ENCODE measurements around the gene C1orf174.
"Not testable (repeated sequence)": the region's sequence is repeated elsewhere in the genome, so short reads cannot be mapped to it uniquely, and the experiment has no call there.

The C1orf174 gene

DNA sequence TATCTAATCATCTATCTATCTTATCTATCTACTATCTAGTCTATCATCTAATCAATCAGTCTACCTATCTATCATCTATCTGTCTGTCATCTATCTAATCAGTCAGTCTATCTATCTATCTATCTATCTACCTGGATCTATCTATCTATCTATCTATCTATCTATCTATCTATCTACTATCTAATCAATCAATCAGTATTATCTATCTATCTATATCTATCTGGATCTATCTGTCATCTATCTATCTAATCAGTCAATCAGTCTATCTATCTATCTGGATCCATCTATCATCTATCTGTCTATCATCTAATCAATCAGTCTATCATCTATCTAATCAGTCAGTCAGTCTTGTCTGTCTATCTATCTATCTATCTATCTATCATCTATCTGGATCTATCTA is 26.9 kb upstream of the C1orf174 start:
- no peak for DNase-seq (ENCODE audit: extremely low read depth in 1 of 2, low read depth in 1 of 2)

DNA sequence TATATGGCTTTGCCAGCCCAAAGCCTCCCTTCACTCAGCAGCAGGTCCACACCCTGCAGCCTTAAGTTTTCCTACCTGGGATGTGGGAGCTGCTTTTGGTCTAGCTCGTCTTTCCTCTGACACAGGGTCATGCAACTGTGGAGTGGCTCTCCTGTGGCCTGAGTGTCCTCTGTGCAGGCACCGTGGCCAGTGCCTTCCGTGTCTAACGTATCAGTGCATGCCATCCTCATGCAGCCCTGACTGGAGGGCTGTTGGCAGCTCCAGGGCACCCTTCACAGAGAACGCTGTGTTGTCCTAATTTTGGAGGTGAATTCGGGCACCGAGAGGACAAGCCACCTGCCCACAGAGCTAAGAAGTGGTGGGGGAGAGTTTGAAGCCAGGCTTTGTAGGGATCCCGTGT is 25.7 kb upstream of the C1orf174 start:
- DNase-seq (ENCODE audit: extremely low read depth in 1 of 2, low read depth in 1 of 2) = no peak

DNA sequence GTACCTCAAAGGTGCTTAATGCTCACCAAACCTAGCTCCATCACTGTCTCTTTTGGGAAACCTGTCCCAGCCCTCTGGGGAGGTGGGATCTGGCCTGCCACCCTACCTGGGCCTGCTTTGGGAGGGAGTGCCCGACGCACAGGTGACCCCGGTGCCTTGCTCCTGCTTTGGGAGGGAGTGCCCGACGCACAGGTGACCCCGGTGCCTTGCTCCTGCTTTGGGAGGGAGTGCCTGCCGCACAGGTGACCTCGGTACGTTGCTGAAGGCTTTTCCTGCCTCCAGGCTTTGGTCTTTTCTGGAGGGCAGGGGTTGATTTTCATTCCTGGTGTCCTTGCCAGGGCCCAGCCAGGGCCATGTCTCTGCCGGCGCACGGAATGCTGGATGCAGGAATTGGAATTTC is 25.2 kb upstream of the C1orf174 start:
- no peak for DNase-seq (ENCODE audit: extremely low read depth in 1 of 2, low read depth in 1 of 2)

DNA sequence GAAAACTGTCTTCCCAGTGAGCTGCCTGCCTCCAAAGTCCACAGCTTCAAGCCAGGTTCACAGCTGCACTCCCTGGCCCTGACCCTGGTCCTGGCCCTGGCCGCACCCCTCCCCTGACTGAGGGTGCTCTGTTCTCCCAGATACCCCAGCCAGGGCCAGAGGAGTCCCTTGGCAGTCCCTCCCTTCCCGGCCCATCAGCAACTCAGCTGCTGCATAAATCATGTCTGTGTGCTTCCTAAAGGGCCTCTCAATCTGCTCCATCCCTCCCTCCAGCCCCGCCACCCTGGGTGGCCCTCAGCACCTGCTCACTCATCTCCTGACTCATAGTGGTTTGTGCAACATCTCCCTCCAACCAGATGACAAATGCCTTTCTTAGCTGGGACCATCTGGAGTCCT is 24.8 kb upstream of the C1orf174 start:
- no peak for DNase-seq (ENCODE audit: extremely low read depth in 1 of 2, low read depth in 1 of 2)

DNA sequence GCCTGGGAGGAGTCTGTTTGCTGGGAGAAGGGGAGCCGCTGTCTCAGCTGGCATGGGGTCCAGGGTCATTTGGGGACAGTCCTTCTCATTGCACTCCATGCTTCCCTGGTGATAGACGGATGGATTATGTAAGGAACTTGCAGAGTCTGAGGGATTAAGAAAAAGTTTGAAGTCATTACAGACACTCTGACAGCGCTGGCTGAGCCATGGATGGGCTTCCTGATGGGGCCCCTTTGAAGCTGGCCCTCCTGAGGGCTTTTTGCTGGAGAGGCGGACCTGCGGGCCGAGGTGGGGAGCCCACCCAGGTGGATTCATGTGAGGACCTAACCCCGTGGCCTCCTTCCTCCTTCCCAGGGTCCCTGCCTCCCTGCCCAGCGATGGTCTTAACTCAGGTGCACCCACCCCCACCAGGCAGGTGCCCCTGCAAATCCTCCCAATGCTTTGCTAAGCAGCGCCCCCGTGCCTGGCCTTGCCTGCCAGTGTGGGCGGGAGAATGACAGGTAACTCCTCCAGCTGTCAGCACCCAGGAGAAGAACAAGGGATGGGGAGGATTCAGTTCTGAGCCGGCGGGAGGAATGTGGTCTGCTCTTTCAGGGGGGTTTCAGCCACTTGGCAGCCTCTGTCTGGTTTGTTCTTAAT is 24.2 kb upstream of the C1orf174 start:
- no peak for DNase-seq (ENCODE audit: extremely low read depth in 1 of 2, low read depth in 1 of 2)

DNA sequence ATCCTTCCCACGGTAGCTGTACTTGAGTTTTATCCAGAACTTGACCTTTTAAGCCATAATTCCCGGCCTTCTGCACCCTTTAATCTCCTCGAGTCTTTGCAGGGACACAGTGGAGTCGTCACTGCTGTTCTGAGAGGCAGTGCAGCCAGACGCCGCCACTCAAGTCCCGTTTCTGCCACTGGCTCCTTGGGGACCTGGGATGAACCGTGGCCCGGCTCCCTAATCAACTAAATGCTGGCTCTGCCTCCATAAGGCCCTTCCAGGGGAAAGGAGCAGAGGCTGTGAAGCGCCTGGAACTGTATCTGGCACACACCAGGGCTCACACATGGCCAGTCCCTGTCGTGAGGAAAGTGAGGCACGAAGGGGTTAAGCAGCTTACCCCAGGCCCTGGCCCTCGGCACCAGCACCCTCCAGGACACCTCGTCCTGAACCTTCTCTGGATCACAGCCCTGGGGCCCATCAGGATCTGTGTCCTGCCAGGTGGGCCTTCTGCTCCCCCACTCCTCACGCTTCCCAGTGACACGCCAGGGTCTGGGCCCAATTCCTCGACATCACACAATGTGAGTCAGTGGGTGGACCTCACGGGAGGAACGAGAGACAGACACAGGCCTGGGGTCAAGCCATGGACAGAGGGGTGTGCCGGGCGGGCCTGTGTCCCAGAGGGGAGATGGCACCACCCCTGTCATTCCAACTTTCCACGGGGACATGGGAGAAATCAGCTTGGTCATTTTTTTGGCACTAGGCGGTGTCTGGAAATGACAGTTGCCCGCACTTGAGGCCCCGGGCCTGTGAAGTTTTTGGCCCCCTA is 23.5 kb upstream of the C1orf174 start:
- DNase-seq (ENCODE audit: extremely low read depth in 1 of 2, low read depth in 1 of 2) = no peak

DNA sequence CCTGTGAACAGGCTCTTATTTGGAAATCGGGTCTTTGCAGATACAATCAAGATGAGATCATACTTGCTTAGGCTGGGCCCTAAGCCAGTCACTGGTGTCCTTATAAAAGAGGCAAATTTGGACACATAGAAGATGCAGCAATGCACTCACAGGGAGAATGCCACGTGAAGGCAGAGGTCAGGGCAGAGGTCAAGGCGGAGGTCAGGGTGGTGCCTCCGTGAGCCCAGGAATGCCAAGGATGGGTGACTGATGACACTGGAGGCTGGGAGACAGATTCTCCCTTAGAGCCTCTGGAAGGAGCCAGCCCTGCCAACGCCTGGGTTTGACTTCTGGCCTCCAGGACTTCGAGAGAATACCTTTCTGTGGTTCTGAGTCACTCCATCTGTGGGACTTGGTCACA is 22.8 kb upstream of the C1orf174 start:
- DNase-seq (ENCODE audit: extremely low read depth in 1 of 2, low read depth in 1 of 2) = no peak

DNA sequence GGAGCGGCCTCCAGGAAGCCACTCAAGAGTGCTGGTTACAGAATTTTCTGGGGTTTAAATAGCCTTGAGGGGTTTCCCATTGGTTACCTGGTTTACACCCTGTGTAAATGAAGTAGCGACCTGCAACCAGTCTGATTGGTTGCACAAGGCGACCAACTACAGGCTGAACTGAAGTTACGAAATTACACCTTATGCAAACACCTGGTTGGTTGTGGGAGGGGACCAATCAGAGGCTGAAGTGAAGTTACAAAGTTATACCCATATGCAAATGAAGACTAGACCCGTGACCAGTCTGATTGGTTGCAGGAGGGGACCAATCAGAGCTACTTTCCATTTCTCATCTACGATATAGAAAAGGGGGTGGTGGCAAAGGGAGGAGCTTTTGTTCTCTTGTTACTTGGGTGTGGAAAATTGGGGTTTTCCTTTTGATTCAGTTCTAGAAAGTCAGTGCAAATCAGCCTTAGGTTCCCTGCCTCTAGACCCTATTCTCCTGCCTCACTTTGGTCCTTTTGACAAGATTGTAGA is 22.2 kb upstream of the C1orf174 start:
- no peak for DNase-seq (ENCODE audit: extremely low read depth in 1 of 2, low read depth in 1 of 2)

DNA sequence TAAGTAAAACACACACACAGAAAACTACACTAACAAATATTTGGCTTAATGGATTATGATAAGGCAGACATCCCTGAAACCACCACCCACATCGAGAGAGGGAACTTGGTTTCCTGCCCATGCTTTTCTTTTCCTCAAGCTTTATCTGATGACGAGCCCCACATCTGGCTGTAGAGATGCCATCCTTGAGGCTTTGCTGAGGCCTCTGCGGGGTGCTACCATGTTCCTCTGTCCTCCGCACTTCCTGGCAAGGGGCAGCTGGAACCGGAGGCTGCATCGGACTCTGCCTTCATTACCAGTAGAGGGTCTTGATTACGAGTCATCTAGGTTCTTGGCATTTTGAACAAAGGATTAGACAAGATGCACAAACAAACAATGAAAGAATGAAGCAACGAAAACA is 21.7 kb upstream of the C1orf174 start:
- DNase-seq (ENCODE audit: extremely low read depth in 1 of 2, low read depth in 1 of 2) = no peak

DNA sequence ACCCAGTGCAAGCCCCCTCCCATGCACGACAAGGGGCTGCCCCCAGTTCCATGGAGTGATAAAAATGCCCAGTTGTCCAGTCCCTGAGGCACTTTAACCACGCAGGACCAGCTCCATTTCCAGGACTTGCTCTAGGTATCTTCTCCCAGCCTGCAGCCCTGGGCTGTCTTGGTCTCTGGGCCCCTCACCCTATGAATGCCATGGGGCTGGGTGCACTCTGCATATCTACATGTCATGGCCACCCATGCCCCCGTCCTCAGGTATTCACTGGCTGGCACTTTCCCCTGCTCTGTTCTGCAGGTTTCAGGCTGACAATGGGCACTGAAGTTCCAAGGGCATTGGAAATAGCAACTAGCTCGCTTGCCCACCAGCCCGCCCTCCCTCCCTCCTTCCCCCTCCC is 19.6 kb upstream of the C1orf174 start:
- no peak for DNase-seq (ENCODE audit: extremely low read depth in 1 of 2, low read depth in 1 of 2)

DNA sequence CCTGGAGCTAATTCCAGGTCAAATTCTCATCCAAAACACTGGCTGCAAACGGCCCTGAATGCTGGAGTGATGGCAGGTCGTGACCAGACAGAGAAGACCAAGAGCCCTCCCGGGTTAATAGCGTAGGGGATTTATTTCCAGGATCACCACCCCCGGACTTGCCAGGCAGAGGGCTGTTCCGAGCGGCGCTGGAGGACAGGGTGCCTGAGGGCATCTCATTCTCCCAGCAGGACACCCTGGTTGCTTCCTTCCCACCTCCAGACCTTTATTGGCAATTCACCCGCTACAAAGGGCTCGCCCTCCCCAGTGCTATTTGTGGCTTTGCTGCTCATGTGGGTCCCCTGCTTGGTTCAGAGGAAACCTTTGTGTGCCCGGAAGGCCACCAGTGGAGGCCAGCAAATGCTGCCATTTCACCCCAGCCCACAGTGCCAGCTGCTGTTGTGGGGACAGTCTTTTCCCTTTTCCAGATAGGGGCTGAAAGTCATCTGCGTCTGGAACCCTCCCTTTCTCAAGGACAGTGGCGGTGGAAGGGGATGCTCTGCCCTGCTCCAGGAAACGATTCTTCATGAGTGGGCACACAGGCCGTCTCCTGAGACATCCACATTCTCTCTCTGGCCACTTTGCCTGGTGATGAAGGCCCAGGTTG is 19.0 kb upstream of the C1orf174 start:
- DNase-seq (ENCODE audit: extremely low read depth in 1 of 2, low read depth in 1 of 2) = no peak

DNA sequence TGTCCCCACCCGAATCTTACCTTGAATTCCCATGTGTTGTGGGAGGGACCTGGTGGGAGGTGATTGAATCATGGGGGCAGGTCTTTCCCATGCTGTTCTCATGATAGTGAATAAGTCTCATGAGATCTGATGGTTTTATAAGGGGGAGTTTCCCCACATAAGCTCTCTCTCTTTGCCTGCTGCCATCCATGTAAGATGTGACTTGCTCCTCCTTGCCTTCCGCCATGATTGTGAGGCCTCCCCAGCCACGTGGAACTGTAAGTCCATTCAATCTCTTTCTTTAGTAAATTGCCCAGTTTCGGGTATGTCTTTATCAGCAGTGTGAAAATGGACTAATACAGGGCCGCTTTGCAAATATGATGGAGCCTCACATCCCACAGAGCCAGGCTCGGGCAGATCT is 18.3 kb upstream of the C1orf174 start:
- DNase-seq (ENCODE audit: extremely low read depth in 1 of 2, low read depth in 1 of 2) = not testable (repeated sequence)

DNA sequence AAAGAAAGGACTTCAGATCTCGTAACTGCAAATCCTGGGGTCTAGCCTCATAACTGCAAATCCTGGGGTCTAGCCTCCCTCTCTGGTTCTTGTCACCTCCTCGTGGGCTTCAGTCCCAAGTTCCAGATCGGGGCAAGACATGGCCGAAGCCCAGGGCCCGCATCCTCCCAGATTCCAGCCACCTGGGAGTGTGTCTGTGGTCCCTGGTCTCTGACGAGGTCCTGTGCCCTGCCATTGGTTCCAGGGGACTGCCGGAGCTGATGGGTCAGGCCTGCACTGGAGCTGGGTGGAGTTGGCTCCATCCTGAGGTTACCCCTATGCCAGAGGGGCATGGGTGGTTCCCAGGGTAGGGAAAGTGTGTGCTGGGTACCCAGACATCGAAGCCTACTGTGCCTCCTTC is 17.7 kb upstream of the C1orf174 start:
- DNase-seq (ENCODE audit: extremely low read depth in 1 of 2, low read depth in 1 of 2) = no peak

DNA sequence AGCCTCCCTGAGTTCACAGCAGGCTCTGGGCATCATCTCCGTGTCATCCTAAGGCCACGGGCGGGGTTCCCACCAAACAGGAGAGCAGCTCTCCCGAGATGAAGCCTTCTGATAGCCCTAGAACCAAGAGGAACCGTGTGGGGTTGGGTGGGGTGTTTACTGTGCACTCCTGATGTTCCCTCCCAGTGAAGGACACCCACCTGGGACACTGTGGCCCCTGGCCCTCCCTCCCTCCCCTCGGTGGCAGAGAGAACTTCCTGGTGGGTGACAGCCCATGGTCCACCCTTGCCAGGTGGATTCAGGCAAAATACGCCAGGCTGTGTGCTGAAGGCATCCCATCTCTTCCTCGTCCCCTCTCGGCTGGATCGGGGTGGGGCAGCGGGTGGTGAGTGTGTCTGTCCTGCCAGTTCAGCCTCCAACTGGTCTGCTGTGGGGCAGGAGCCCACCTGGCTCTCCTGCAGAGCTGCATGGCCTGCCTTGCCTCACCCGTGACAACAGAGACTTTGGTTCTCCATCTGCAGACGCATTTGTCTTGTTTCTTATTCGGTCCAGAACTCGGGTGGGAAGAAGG is 15.6 kb upstream of the C1orf174 start:
- DNase-seq (ENCODE audit: extremely low read depth in 1 of 2, low read depth in 1 of 2) = no peak

DNA sequence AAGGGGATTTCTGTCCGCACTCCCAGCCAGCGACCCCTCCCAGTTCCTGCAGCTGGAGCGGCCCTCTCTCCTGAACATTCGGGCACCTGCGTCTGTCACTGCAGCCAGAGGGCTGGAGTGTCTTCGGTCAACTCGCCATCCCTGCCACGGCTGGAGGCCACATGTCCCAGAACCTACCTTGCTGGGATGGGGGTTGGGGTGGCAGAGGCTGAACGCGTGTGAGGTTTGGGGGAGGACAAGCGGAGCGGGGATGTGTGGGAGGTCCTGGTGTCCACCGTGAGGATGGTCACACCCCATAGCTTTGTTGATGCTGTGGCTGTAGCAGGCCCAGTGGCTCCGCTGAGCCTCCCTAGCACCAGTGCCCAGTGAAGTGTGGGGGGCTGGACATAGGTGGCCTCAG is 14.8 kb upstream of the C1orf174 start:
- no peak for DNase-seq (ENCODE audit: extremely low read depth in 1 of 2, low read depth in 1 of 2)

DNA sequence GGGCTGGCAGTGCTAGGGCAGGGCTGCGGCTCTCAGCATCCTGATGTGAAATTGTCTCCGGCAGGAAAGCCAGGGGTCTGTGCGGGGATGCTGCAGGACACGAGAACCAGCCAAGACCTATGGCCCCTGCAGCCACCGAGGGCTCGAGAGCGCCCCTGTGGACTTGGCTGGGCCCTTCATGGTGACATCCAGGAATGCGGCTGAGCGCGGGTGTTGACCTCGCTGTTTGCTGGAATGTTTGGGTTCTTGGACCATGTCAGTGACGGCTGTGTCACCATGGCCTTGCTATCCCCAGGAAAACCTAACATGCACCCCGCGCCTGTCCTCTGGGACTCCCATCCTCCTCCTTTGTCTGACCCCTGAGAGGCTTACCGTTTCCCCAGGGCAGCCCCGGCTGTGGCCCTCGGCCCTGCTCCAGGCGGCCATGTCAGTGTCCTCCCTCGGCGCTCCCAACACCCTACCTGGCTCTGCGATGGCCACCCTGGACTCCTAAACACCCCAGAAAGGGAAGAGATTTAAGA is 14.3 kb upstream of the C1orf174 start:
- DNase-seq (ENCODE audit: extremely low read depth in 1 of 2, low read depth in 1 of 2) = no peak

DNA sequence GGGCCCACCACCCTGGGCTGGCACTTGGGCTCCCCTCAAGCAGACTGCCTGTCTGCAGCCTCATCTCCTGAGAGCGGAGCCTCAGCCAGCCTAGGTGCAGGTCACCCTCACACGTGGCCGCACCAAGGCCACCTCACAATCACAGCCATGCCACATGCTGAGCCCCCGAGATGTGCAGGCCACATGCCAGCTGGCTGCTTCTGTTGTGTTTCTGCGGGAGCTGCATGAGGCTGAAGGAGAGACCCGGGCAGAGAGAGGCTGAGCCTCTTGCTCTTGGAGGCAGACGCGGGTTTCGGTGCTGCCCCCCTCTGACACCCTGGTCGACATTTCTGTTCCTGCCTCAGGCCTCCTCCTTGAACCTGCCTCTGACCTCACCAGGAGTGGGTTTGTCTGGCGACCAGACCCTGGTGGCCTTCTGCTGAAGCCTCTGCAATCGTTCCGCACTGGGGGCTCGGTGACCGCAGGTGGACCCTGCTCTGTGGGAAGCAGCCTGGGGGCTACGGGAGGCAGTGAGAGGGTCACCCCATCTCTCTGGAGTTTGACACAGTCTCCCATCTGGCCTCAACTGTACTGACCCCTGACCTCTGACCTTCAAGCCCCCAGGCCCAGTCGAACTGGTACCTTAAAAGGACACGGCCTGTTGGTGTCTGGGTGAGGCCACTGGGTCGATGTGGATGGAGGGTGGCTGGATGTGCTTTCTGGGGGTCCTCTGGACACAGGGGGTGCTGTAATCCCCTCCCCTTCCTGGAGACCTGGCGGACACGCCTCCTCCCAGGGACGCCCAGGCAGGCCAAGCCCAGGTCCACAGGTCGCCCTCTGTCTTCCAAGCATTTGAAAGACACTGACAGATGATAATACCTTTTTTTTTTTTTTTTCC is 13.0 kb upstream of the C1orf174 start:
- no peak for DNase-seq (ENCODE audit: extremely low read depth in 1 of 2, low read depth in 1 of 2)

DNA sequence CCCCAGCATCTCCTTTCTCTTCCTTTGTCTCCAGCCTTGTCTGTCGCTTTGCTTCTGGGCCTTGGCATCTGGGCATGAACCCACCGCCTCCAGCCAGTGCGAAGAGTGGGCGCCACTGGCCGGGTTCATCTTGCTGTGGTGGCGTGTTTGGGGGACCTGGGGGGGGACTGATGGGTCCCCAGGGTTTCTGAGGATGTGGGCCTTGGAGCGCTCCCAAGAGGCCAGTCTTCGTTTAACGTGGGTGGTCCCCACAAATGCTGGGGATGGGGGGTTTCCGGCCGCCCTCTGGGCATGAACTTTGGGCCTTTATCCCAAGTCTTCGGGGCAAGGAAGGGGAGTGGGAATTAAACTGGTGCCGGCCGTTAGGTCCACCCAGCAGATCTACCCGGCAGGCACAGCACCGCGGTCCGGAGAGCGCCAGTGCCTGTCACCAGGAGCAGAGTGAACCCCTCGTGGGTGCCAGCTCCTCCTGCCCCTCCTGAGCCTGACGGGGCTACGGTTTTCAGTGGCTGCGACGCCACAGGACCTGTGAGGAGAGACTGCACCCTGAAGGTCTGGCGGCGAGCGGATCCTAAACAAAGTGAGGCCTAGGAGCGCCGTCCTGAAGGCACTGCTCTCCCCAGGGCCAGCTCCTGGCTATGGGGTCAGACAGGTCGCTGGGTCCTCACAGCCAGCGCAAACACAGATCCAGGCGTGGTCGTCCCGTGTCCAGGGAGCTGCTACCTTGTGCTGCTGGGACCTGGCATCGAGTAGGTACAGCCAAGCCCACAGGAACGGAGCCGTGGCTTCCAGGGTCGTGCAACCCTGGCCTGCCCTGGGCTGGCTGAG is 12.1 kb upstream of the C1orf174 start:
- no peak for DNase-seq (ENCODE audit: extremely low read depth in 1 of 2, low read depth in 1 of 2)

All from activated CD8-positive, alpha-beta memory T cell treated with anti-CD3 and anti-CD28 coated beads for 1 hour (primary cell).